Gastroesophageal sphincter (tissue), 4 donors: ENCODE measurements around the gene MACROD2. TPM values are rescaled to one million over a fixed set of nuclear protein-coding genes. Genes with fewer than 3 reads are reported as not detected.

Experiments used
- ATAC-seq: fragments of 150-250 bp; one replicate; pipeline ENCODE4 v1.9.1; 2016; ENCODE audit warnings: mild to moderate bottlenecking, moderate library complexity
- H3K27ac ChIP-seq, 4 donors: fragments of 200-600 bp; sonication (generic) in 3 of 4; 1 replicate in 3 of 4; 2 replicates in 1 of 4; pipeline ENCODE4 v1.5.1; 2016 to 2019
- H3K27me3 ChIP-seq: fragments of 200-600 bp; sonication (generic); one replicate; pipeline ENCODE4 v1.5.1; 2019
- H3K36me3 ChIP-seq, 2 donors: fragments of 200-600 bp; sonication (generic); one replicate each; pipeline ENCODE4 v1.5.1; 2019; ENCODE audit warnings: control low read depth in 1 of 2
- H3K4me1 ChIP-seq, 3 donors: fragments of 200-600 bp; sonication (generic); 1 replicate in 2 of 3; 2 replicates in 1 of 3; pipeline ENCODE4 v1.5.1; 2016 to 2019; ENCODE audit warnings: control low read depth in 2 of 3
- H3K4me3 ChIP-seq, 2 donors: fragments of 200-600 bp; sonication (generic); one replicate each; pipeline ENCODE4 v1.5.1; 2019; ENCODE audit warnings: mild to moderate bottlenecking in 1 of 2, moderate library complexity in 1 of 2
- H3K9me3 ChIP-seq, 3 donors: fragments of 200-600 bp; sonication (generic); one replicate each; pipeline ENCODE4 v1.5.1; 2017 to 2019; ENCODE audit warnings: control low read depth in 2 of 3
- EP300 ChIP-seq: sonication (generic); formaldehyde crosslinking; IDR thresholded peaks from one replicate; pipeline ENCODE4 v1.6.1; 2017; ENCODE audit warnings: antibody characterized with exemption, mild to moderate bottlenecking
- POLR2A ChIP-seq, 2 donors: fragments of 450-650 bp; IDR thresholded peaks; one replicate each; pipeline ENCODE4 v1.6.1; 2017; ENCODE audit warnings: antibody characterized with exemption in 2 of 2, mild to moderate bottlenecking in 2 of 2, moderate library complexity in 1 of 2
- POLR2AphosphoS5 ChIP-seq: sonication (generic); formaldehyde crosslinking; IDR thresholded peaks from one replicate; pipeline ENCODE4 v1.6.1; 2017; ENCODE audit warnings: antibody characterized with exemption
- WGBS, 2 donors: methylation state at CpG; one replicate each; pipeline ENCODE4 v1.1.5; 2018; ENCODE audit warnings: low coverage in 1 of 2; 5-methylcytosine and 5-hydroxymethylcytosine counted together
- total RNA-seq, 4 donors: library from RNA; depleted of rRNA; stranded (reverse); fragments of >200 nt; gene quantifications; one replicate each; pipeline ENCODE4 v1.1.0, GENCODE V29; 2016
- TF ChIP-seq, protein P1 (sequence below), 4 experiments: fragments of 200-600 bp in 2 of 4; fragments of 450-650 bp in 2 of 4; sonication (generic) in 1 of 4; IDR thresholded peaks; one replicate each; pipeline ENCODE4 v1.5.1; 2017 to 2019; ENCODE audit warnings: antibody characterized with exemption in 4 of 4, mild to moderate bottlenecking in 2 of 4, moderate library complexity in 2 of 4

The MACROD2 gene
- total RNA-seq, 4 donors from 2014 or later: 4.0 to 12.1 (median 7.4) TPM

DNA sequence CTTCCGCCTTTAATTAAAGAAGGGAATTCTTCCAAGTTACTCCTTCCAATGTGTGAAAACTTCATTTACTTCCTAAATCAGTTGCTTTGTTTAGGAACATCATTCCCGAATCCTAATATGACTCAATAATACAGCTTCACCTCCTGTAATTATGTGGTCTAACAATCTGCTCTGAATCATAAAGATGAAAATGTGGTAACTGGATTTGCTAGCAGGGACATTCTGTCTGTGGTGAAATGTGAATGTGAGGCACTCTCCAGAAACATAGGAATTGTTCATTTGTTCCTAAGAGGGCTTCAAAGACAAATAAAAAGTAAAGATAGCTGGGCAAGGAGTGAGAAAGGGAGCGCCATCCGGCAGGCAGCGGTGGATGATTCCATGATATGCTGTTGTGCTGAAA is 1899.8 kb downstream of the MACROD2 start:
- Histone ChIP-seq H3K27ac (no peak overlapping the region), H3K4me3 (no peak overlapping the region), H3K9me3 (no peaks in the 10 kb centered on the region), H3K4me1 (peaks cover 0 to 24% (median 0%) of the 10 kb centered on the region in 3 donors), H3K27me3 (no peaks in the 10 kb centered on the region), H3K36me3 (no peaks in the 10 kb centered on the region)
- TF ChIP-seq POLR2AphosphoS5 (peak; percentile 33), EP300 (no peak), POLR2A (IDR thresholded peaks at IDR 0.05) (no peak)
- TF ChIP-seq, protein P1, sequence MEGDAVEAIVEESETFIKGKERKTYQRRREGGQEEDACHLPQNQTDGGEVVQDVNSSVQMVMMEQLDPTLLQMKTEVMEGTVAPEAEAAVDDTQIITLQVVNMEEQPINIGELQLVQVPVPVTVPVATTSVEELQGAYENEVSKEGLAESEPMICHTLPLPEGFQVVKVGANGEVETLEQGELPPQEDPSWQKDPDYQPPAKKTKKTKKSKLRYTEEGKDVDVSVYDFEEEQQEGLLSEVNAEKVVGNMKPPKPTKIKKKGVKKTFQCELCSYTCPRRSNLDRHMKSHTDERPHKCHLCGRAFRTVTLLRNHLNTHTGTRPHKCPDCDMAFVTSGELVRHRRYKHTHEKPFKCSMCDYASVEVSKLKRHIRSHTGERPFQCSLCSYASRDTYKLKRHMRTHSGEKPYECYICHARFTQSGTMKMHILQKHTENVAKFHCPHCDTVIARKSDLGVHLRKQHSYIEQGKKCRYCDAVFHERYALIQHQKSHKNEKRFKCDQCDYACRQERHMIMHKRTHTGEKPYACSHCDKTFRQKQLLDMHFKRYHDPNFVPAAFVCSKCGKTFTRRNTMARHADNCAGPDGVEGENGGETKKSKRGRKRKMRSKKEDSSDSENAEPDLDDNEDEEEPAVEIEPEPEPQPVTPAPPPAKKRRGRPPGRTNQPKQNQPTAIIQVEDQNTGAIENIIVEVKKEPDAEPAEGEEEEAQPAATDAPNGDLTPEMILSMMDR (IDR thresholded peaks at IDR 0.05): no peak
- 83 to 87% methylated on average over 5 of the region's 5 CpGs for WGBS, 2 donors
- no peak for ATAC-seq

DNA sequence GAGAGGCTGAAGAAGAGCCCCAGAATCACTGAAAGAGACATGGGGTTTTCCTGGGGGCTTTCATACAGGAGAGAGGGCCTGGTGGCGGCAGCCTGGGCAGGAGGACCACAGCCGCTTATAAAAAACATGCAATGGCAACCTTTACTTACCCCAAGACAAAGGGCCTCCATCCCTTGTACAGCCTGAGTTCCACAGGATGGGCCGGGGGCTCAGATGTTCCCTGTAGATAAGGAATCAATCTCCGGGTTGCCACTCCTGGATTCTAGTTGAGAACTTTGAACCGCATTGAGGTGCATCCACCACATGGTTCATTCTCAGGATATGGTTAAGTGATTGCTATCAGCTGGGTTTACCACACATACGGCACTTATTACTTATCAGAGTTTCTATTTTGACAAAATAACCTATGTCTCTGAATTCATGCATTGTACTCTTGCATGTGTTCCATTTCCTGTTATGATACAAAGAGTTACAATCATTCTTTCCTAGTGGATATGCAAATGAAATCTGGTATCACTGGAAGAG is 1900.3 kb downstream of the MACROD2 start:
- ATAC-seq: no peak
- TF ChIP-seq EP300 (no peak), POLR2A (IDR thresholded peaks at IDR 0.05) (no peak), POLR2AphosphoS5 (no peak)
- TF ChIP-seq, protein P1 (IDR thresholded peaks at IDR 0.05): no peak
- H3K4me1 ChIP-seq: peaks cover 0 to 19% (median 0%) of the 10 kb centered on the region in 3 donors
- H3K4me3 ChIP-seq: no peak overlapping the region
- H3K27me3 ChIP-seq: no peaks in the 10 kb centered on the region
- no peaks in the 10 kb centered on the region for H3K36me3 ChIP-seq
- H3K9me3 ChIP-seq: no peaks in the 10 kb centered on the region
- 61 to 70% methylated on average over 5 to 6 of the region's 6 CpGs for WGBS, 2 donors
- no peak overlapping the region for H3K27ac ChIP-seq

DNA sequence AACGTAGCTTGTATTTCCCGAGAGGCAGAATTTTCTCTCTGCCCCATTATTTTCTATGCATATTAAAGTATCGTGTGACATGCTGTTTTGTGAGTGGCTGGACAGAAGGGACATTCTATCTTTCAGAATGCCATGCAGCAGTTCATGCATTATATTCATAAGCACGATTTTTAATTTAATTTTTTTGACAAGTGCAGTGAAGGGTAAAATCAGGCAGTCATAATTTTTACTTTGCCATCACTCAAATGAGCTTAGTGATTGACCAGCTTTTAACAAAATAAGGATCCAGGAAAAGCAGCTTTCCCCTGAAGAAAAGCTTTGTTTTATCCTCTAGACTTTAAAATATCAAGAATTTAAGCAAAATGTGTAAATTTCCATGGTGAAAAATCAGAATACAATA is 1904.7 kb downstream of the MACROD2 start:
- no peak for TF ChIP-seq POLR2AphosphoS5
- peaks cover 0 to under 1% (median 0%) of the 10 kb centered on the region in 3 donors for H3K4me1 ChIP-seq
- H3K4me3 ChIP-seq: no peak overlapping the region
- H3K9me3 ChIP-seq: no peaks in the 10 kb centered on the region
- no peaks in the 10 kb centered on the region for H3K27me3 ChIP-seq
- 88 to 91% methylated on average over 4 of the region's 4 CpGs for WGBS, 2 donors
- H3K36me3 ChIP-seq: no peaks in the 10 kb centered on the region
- ATAC-seq: no peak
- H3K27ac ChIP-seq: no peak overlapping the region

DNA sequence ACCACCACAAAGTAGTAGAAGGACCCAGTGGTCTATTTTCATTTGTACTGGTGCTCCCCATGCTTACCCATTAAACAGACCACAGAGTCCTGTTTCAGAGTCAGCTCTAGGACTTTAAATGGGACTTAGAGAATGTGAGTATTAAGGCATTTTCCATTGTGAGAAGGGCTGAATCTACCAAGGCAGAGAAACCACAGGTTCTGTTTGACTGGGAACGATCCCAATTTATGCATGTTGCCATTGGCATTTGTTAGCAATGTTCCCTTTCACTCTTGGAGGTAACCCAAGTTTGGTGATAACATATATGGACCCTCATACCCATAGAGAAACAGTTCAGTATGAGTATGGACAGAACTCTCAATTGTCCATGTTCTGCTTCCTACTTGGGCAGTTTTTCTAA is 1905.1 kb downstream of the MACROD2 start:
- Histone ChIP-seq H3K36me3 (no peaks in the 10 kb centered on the region), H3K27me3 (no peaks in the 10 kb centered on the region), H3K9me3 (no peaks in the 10 kb centered on the region), H3K4me3 (no peak overlapping the region), H3K4me1 (peaks cover 0 to 5% (median 0%) of the 10 kb centered on the region in 3 donors), H3K27ac (no peak overlapping the region)
- no peak for ATAC-seq
- TF ChIP-seq POLR2AphosphoS5: no peak
- no peak for TF ChIP-seq EP300
- TF ChIP-seq POLR2A (IDR thresholded peaks at IDR 0.05): no peak
- TF ChIP-seq, protein P1 (IDR thresholded peaks at IDR 0.05): no peak
- 90 to 100% methylated on average over 1 of the region's 1 CpG for WGBS, 2 donors

- 84 to 95% methylated on average over 3 to 6 of the region's 9 CpGs for WGBS, 2 donors
- no peak overlapping the region for H3K4me3 ChIP-seq
Observed at GRCh38 chr20:15902493-15902892, 1907.2 kb downstream of the MACROD2 start.

DNA sequence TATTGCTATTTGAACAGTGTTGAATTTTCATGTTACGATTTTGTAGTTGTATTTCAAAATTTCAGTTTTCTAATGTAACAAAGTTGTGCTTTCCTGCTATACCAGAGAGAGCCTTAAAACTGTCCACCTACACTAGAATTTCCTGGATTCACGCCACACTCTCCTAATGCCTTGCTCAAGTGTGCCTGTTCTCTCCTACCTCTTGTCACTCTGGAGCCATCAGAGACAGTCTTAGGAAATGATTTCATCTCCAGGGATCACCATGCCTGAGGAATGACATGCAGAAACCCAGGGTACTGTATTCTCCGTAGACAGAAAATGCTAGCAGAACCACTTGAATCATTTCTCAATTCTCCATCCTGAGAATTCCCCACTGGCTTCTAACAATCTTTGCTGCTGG is 1910.3 kb downstream of the MACROD2 start:
- Histone ChIP-seq H3K27me3 (no peaks in the 10 kb centered on the region), H3K4me1 (peaks cover 0 to 21% (median 0%) of the 10 kb centered on the region in 3 donors), H3K36me3 (no peaks in the 10 kb centered on the region), H3K27ac (no peak overlapping the region), H3K9me3 (no peaks in the 10 kb centered on the region), H3K4me3 (no peak overlapping the region)
- TF ChIP-seq POLR2A (IDR thresholded peaks at IDR 0.05) (no peak), EP300 (no peak), POLR2AphosphoS5 (no peak)
- TF ChIP-seq, protein P1 (IDR thresholded peaks at IDR 0.05): no peak
- no peak for ATAC-seq
- WGBS, 2 donors: 31 to 69% methylated on average over 3 of the region's 3 CpGs

More at GRCh38 chr20:15902493-15902892, 1907.2 kb downstream of the MACROD2 start:
- H3K27me3 ChIP-seq: no peaks in the 10 kb centered on the region
- no peak for ATAC-seq
- no peak for TF ChIP-seq POLR2AphosphoS5
- TF ChIP-seq EP300: no peak
- peaks cover 0 to 12% (median 0%) of the 10 kb centered on the region in 3 donors for H3K4me1 ChIP-seq
- no peaks in the 10 kb centered on the region for H3K36me3 ChIP-seq
- H3K9me3 ChIP-seq: no peaks in the 10 kb centered on the region
- no peak overlapping the region for H3K27ac ChIP-seq
